Stimulated activated CD4-positive, alpha-beta T cell treated with anti-CD3 and anti-CD28 coated beads, Interleukin-1b, Interleukin-23, amount 100 ng/mL, for 24 hours (primary cell): ENCODE measurements around the gene TMEM183A.
A peak's percentile ranks its signal among the peaks of the same experiment; 100 is the strongest.

Experiments used
- DNase-seq, 4 experiments: peaks; one replicate each; pipeline ENCODE4 v3.0.0-alpha.2; 2020; ENCODE audit warnings: low read depth in 4 of 4, low spot score in 1 of 4

The TMEM183A gene

DNA sequence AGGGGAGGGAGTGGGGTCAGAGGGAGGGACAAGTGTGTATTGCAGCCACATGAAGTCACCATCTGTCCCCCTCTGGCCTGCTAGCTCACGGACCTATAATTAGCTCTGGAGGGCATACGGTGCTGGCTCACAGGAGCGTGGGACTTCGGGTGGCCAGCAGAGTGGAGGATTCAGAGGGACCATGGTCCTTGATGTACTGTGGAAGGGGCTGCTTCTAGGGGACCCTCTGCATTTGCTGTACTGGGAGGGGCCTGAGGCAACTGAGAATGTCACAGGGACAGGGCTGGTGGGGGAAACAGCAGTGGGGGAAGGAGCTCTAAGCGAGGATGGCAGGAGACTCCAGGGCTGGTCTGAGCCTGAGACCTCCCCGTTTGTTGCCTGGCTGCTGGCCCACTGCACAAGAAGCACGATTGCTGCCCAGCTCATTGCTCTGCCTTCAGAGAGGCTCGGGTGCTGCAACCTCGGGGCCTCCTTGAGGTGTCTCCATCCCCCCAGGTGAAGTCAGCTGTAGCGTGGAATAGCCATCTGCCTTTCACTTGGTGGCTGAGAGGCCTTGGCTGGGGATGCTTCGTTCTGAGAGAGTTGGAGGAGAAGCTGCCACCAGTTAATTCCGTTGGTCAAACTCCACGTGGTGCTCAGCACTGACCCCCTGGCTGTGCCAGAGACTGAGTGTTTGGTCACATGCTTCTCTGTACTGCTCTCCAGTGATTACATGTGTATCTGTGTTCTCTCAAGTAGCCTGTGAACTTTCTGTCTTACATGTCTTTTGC, 21.8 kb downstream of the TMEM183A start:
- DNase-seq = no peak

DNA sequence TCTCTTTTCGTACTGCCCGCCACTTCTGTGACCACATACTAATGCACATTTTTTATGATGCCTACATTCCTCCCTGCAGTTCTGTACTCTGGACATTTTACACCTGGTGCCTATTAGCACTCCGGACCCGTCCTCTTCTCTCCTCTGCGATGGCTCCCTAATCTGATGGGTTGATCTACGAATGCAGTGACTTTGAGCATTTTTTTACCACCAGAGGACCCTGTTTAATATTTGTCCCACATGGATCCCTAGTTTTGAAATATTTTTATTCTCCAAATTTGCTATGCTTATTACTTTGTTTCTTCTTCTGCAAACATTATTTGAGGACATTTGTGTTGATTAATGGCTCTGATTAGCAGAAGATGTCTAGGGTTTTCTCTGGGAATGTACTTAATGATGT, 24.3 kb downstream of the TMEM183A start:
- no peak for DNase-seq

DNA sequence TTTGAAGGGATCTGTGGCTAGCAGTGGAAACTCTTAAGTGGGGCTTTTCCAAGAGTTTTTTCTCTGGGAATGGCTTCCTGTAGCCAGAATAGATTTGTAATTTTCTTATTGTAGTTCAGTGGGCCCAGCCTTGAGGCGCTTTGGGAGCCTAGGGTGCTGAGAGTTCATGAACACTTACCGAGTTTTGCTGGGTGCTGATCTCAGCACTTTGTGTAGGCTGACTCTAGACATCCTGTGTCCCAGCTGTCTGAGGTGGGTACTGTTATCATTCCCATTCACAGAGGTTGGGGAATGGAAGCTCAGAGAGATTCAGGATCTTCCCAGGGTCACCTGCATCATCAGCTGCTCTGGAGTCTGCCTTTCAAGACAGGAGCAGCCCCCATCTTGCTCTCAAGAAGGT, 26.1 kb downstream of the TMEM183A start:
- DNase-seq = no peak

DNA sequence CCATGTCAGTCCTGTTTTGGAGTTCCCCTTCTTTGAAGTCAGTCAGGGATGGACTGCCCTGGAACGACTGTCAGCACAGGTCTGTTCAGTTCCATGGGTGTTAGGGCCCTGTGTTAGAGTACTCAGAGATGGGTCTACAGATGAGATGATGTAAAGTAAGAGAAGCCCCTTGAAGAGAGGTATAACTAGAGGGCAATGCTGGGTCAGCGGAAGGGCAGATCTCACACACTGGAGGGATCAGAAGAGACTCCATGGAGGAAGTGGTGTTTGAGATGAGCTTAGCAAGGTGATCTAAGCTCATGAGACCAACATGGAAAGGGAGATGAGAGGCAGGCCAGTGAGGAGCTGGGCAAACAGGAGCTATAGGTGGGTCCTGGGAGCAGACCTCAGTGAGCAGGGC, 26.7 kb downstream of the TMEM183A start:
- DNase-seq = no peak

DNA sequence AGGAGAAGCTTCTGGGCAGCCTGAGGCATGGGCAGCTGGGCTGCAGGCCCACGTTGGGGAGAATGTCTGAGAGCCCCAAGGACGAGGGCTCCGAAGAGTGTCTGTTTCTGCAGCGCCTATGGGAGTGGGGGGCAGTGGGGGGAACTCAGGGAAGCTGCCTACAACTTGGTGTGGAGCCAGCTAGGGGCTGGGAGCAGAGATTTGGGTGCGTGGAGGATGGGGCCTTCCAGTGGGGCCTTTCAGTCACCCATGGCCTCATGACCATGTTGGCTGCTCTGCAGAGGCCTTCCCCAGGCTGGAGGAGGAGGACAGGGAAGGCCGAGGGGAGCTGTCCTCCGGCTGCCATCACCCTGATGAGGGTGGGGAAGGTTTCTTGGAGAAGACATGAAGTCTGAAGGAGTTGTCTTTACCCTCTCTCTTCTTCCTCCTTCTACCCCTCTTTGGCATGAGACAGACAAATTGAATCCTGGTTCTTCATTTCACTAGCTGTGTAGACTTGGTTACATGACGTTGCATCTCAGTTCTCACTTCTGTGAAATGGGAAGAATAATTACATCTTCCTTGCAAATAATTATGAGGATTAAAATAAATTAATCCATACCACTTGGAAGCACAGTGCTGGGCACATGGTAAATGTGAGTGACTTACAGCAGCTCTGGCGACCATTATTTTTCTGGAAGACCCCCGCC, 27.4 kb downstream of the TMEM183A start:
- no peak for DNase-seq

DNA sequence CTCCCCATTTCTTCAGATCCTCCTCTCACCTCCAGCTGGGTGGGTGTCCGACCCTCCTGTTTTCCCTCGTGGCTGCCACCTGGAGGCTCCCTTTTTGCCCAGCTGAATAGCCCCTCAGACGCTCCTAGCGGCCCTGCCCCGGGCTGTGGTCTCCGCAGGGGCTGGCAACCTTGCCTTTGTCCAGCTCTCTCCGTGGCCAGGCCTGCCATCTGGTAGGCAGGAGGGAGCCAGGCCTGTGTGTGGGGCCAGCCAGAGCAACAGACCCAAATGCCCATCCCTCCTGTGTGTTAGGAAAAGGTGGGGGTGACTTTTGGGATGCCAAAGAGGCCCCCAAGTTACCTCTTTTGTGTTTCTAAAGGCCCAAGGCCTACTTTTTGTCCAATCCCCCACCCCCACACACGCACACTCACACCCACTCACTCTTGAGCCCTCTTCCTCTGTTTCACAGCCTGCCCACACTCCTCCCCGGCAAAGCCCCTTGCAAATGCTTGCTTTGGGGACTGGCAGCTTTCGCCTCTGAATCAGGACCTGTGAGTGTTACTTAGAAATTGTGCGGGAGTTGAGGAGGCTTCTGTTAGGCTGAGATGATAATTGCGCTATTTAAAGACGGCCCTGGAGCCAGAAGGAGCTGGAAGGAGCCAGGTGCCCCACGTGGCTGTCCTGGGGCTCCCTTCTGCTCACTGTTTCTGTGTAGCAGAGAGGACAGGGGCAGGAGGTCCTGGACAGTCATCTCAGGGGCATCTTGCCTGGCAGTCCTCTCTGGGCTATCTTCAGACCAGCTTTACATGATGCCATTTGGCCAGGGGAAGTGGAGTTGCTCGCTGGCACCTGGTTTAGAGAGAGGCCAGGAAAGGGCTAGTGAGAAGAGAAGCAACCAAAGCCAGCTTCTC, 28.2 kb downstream of the TMEM183A start:
- DNase-seq = no peak

DNA sequence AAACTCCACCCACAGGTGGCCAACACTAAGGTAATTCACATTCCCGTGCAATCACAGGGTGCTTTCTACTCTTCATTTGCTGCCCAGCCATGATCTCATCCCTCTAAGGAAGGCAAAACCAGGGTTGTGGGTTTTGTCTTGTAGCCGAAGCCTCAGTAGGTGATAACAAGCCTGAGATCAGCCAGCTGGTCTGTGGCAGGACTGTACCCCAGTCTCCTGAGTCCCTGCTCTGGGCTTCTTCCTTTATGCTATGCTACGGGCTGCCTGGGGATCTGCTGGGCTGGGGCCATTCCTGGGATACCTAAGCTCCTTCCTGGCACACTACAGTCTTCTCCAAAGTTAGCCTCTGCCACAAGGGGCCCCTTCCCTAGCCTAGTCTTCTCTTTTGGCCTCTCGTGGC, 29.0 kb downstream of the TMEM183A start:
- DNase-seq = no peak

DNA sequence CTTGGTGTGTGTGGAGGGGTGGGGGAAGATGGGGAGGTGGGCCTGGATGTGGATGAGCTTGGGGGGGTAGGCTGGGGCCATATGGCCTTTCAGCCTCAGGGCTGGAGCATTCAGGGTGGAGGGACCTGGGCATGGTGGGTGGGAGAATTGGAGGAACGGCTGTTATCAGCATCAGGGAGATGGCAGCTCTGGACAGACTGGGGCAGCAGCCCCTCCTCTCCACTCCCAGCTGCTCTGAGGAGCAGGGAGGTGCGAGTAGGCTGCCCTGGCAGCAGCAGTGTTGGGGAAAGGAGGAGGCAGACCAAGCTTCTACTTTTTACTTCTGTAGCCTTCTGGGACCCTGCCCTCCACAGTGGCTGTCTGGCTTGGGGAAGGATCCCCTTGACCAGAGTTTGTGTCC, 29.4 kb downstream of the TMEM183A start:
- DNase-seq = no peak

DNA sequence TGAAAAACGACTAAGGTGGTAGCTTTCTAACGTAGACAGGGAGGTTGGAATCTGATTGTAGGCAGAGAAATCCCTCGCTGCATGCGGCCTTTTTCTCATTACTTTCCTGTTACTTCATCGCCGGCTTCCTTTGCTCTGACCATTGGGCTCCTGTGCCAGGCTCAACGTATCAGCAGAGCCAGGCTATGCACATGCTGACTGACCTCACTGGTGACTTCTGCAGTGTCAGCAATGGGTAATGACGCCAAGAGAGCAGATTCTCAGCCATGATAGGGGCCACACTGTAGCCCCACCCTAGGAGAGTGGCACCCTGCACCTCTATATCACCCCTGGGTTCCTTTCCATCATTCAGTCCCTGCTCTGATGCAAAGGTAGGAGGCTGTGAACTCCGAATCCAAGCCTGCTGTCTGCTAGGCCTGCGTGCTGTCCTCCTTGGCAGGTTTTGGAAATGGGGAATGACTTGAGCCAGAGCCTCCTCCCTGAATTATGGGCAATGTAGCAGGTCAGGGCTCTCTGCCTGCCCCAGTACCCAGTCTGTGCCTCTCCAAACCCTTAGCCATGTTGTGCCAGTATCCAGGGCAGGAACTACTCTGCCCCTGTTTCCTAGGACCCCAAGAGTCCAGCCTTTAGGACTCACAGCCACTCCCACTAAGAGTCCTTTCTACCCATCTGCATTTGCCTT, 30.5 kb downstream of the TMEM183A start:
- DNase-seq = no peak

DNA sequence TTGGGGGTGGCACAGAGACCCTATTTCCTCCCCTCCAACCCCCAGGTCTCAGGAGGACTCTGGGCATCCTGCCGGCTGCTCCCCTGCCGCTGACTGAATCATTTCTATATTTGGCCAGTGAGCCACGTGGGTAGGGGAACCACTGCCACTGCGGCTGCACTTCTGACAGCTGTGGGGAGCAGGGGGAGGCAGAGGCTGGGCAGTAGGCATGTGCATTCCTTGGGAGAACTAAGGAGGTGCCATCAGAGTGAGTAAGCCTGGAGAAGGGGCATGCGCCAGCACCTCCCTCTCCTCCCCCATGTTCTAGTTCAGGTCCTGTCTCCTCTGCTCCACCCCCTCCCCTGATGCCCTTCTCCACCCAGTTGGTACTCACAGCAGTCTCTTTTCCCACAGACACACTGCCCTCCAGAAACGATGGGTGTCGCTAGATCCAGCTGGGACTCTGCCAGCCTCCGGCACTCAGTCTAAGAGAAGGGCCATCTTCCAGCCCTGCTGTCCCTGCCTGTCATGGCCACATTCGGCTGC, 31.1 kb downstream of the TMEM183A start:
- DNase-seq = no peak

DNA sequence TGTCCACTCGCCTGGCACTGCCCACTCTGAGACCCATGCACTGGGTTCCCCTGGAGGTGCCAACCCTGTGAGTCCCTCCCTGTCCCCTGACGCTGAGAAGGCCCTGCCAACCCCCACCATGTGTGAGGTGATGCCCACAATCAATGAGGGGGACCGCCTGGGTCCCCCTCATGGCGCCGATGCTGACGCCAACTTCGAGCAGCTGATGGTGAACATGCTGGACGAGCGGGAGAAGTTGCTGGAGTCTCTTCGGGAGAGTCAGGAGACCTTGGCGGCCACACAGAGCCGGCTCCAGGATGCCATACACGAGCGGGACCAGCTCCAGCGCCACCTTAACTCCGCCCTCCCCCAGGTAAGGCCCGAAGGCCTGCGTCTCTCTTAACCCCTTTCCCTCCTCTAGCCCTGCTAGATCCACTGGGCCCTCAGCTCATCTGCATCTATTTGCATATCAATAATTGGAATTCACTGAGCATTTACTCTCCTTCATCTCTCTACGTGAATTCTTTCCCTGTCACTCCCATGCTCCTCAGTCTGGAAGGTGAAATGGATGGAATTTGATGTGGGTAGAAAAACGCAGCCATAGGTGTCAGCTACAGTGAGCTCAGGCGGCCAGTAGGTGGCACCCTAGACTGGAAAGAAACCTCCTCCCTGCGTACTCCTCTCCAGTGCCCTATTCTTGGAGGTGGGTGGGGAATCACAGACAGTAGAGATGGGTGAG, 31.9 kb downstream of the TMEM183A start:
- peak; percentile 29 to 56 (median 46) for DNase-seq

DNA sequence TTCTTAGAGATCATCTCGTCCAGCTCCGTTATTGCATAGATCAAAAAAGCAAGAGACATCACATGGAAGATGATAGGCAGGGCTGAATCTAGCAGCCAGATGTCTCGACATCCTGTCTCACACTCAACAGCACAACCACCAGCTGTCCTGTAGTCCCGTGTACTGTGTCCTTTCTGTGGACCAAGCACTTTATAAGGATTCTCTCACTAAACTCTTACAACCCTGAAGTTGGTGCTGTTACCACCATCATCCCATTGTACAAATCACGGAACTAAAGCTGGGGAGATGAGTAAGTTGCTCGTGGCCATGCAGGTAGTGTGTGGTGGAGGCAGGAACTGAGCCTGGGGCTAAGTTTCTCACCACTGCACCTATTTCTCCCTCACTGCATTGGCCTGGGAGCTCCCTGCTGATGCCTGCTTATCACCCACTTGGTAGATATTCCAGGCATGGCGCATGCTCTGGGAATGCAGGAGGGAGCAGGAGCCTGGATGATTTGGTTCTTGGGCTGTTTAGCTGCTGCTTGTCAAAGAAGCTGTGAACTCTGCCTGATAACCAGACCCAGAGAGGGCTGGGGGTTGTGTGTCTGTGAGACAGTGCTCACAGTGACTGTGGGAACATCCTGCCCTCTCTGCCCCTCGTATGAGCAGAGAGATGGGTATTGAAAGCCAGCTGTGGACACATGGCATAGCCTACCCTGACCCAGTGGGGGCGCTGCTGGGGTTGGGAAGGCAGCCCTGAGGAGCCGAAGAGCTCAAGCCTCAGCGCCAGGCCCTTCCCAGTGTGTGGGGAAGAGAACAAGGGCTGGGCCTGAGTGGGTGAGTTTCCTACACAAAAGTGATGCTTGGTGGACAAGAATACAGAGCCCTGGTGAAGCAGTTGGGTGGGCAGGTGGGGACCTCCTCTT, 32.7 kb downstream of the TMEM183A start:
- no peak for DNase-seq

DNA sequence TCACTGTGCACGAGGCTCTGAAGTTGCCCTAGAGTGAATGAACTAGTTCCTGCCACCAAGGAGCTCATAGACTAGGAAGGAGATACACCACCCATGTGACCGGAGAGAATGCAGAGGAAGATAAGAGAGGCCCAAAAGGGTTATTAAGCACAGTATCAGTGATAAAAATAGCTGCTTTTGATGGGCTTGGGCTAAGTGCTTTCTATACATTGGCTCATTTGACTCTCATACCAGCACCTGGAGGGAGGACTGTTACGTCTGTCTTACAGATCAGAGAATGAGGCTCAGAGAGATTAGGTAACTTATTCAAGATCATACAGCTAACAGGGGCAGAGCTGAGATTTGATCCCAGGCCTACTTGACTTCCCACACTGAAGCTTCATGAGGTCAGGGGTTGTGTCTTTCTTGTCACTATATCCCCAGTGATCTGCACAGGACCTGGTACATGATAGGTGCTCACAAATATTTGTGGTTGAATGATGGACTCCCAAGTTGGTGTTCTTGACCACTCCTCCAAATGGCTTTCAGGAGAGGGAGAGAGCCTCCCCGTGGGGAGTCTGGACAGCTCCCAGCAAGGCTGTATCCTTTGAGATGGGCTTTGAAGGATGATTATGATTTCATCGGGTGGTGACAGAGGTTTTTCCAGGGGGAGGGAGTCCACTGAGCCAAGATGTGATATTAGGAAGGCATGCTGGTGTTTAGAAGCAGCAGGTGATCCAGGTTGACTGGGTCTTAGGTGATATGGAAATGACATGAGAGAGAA, 33.5 kb downstream of the TMEM183A start:
- no peak for DNase-seq

DNA sequence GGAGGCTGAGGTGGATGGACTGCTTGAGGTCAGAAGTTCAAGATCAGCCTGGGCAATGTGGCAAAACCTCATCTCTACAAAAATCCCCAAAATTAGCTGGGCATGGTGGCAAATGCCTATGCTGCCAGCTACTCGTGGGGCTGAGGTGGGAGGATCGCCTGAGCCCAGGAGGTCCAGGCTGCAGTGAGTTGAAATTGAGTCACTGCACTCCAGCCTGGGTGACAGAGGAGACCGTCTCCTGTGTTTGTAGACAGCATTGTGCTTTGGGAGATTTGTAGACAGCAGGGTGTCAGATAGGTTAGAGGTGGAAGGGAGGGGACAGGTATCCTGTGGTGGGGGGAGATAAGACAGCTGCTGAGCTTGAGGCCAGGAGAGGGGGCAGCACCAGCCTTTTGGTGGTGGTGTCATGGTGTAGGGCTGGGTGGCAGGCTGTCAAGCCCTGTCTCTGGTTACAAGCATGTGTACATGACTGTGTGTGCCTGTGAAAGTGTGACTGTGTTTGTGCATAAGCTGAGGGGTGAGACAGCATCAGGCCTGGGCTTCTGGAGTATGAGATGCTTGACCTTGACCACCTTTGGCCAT, 34.3 kb downstream of the TMEM183A start:
- DNase-seq = no peak

DNA sequence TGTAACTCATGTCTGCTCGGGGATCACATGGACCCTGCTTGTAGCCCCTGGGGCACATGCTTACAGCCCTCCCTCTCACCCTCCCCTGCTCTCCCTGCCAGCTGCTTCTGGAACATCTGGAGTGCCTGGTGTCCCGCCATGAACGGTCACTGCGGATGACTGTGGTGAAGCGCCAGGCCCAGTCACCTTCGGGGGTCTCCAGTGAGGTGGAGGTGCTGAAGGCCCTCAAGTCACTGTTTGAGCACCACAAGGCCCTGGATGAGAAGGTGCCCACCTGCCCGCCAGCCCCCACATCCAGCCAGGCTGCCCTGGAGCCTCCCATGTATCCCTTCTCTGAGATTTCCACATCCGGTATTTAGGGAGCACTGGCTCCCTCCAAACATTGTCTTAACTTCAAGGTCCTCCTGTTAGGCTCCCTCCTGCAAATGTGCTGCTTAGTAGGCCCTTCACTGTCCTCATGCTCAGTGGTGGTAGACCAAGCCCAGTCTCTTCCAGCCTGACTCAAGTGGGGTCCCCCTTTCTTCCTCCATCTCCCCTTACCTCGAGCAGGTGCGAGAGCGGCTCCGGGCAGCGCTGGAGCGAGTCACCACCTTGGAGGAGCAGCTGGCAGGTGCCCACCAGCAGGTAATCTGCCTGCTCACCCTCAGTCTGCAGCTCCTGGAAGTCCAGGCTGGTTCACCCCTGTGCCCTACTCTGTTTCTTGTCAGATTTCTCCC, 36.8 kb downstream of the TMEM183A start:
- DNase-seq = no peak

DNA sequence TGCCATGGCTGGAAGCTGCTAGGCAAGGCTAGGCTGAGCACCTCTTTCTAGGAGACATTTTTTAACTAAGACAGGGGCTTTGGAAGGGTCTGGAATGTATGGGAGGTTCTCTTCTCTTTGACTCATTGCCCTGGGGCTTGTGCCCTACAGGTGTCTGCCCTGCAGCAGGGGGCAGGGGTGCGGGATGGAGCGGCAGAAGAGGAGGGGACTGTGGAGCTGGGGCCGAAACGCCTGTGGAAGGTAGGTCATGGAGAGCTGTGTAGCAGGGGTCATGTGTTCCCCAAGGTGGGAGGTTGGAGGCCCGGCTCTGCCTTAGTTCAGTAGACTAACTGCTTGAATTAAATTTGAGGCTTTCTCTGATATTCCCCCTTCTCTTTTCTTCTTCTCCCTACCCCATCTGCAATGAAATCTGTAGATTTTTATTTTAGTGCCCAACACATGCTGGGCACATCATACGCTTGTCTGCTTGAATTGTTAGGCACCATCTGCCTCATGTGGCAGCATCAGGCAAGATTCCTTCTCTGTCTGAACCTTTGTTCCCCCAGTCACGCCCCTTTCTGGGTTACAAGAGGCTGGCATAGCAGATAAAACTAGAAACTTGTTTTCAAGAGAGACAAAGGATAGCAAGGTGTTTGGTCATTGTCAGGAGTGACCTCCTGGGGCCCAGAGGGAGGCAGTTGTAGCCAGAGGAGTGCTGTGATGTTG, 37.5 kb downstream of the TMEM183A start:
- DNase-seq = no peak

DNA sequence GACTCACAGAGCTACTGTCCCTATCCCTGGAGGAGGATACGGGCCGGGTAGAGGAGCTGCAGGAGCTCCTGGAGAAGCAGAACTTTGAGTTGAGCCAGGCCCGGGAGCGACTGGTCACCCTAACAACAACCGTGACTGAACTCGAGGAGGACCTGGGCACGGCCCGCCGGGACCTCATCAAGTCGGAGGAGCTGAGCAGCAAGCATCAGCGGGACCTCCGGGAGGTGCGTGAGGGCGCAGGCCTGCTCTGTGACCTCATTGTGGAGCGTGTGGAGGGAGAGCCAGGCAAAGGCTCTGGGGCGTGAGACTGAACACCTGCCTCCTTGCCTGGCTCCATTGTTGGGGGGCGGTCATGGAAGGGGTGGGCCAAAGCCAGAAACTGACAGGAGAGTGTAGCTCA, 38.2 kb downstream of the TMEM183A start:
- no peak for DNase-seq
